Measurements from ENCODE around the gene THOP1.

DNA sequence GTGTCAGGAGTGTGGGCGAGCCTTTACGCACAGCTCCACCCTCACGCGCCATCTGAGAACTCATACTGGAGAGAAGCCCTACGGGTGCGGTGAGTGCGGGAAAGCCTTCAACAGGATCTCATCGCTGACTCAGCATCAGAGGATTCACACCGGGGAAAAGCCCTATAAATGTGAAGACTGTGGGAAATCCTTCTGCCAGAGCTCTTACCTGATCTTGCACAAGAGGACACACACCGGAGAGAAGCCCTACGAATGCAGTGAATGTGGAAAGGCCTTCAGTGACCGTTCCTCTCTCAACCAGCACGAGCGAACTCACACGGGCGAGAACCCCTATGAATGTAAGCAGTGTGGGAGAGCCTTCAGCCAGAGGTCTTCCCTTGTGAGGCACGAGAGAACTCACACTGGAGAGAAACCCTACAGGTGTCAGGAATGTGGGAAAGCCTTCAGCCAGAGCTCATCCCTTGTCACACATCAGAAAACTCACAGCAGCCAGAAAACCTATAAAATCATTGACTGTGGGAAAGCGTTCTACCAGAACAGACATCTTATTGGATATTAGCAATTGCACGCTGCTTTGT lies 49.1 kb downstream of the THOP1 start:
- TF ChIP-seq CTCF (IDR thresholded peaks at IDR 0.05; ENCODE audit: low read depth, low read length) (no peak), POLR2A (IDR thresholded peaks at IDR 0.05; ENCODE audit: extremely low read depth, insufficient read length) (no peak)
- TF ChIP-seq, protein P1, sequence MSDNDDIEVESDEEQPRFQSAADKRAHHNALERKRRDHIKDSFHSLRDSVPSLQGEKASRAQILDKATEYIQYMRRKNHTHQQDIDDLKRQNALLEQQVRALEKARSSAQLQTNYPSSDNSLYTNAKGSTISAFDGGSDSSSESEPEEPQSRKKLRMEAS (IDR thresholded peaks at IDR 0.05; ENCODE audit: low read depth, low read length), result no peak

All from NB4 (cell line).